IMR-90 (cell line): ENCODE data around the gene OR10H1. TPM values are rescaled to one million over a fixed set of nuclear protein-coding genes. Genes with fewer than 3 reads are reported as not detected.

Source experiments
- ATAC-seq: fragments of 200-7000 bp; cut with Tn5 transposase; 2 replicates; pipeline ENCODE4 v1.9.1; 2020; ENCODE audit warnings: low read depth, mild to moderate bottlenecking, moderate library complexity
- Bru-seq: library from RNA; stranded (reverse); fragments of 400-500 nt; gene quantifications from one replicate; lab custom pipeline; 2021; lab: Mats Ljungman, UMichigan
- BruChase-seq, 2 experiments: library from RNA; stranded (reverse); fragments of 400-500 nt; gene quantifications; one replicate each; lab custom pipeline; 2021; lab: Mats Ljungman, UMichigan
- BruUV-seq: library from RNA; stranded (reverse); fragments of 400-500 nt; replicated peaks from 2 replicates; lab custom pipeline; 2021; lab: Mats Ljungman, UMichigan
- CTCF ChIA-PET: fragments of 300-600 bp; formaldehyde crosslinking; extraction: SDS; loops from one replicate; lab custom pipeline; 2021; ENCODE audit warnings: antibody characterized with exemption; lab: Yijun Ruan, JAX
- POLR2A ChIA-PET: fragments of 300-600 bp; sonication (Branson Sonifier 250); formaldehyde crosslinking; loops from one replicate; lab custom pipeline; 2022; ENCODE audit warnings: antibody characterized with exemption; ENCODE audit not compliant: unreplicated experiment; lab: Charles Lee
- DNase-seq: peaks from one replicate; pipeline ENCODE4 v3.0.0; 2013
- H2AFZ ChIP-seq: replicated peaks from 2 replicates; pipeline ENCODE3; 2013; ENCODE audit warnings: low read length, mild to moderate bottlenecking; ENCODE audit not compliant: poor library complexity
- H2AK5ac ChIP-seq: 2 replicates; pipeline ENCODE4 v1.6.1; 2013; ENCODE audit warnings: low read depth, low read length, inconsistent platforms
- H2AK9ac ChIP-seq: replicated peaks from 2 replicates; pipeline ENCODE3; 2013; ENCODE audit warnings: mild to moderate bottlenecking, low read depth, low read length, moderate library complexity; ENCODE audit not compliant: poor library complexity
- H2BK120ac ChIP-seq: 2 replicates; pipeline ENCODE4 v1.6.1; 2013; ENCODE audit warnings: low read depth, low read length, inconsistent platforms
- H2BK15ac ChIP-seq: 3 replicates; pipeline ENCODE4 v1.6.1; 2013; ENCODE audit warnings: low read depth, low read length, inconsistent platforms
- H2BK20ac ChIP-seq: 2 replicates; pipeline ENCODE4 v1.6.1; 2013; ENCODE audit warnings: low read depth, mild to moderate bottlenecking, inconsistent platforms, low read length, moderate library complexity
- H2BK5ac ChIP-seq: 2 replicates; pipeline ENCODE4 v1.6.1; 2013; ENCODE audit warnings: mild to moderate bottlenecking, low read depth, low read length, inconsistent platforms; ENCODE audit not compliant: poor library complexity, severe bottlenecking
- H3K14ac ChIP-seq: replicated peaks from 2 replicates; pipeline ENCODE4 v1.6.1; 2013; ENCODE audit warnings: low read depth, low read length, inconsistent platforms
- H3K18ac ChIP-seq: 2 replicates; pipeline ENCODE4 v1.6.1; 2013; ENCODE audit warnings: low read depth, low read length, control low read depth
- H3K23ac ChIP-seq: 2 replicates; pipeline ENCODE4 v1.6.1; 2013; ENCODE audit warnings: low read depth, low read length, inconsistent platforms
- H3K27ac ChIP-seq: 2 replicates; pipeline ENCODE4 v1.5.1; 2013; ENCODE audit warnings: mild to moderate bottlenecking, control low read depth, low read length; ENCODE audit not compliant: insufficient read depth
- H3K27me3 ChIP-seq: 2 replicates; pipeline ENCODE4 v1.6.1; 2013; ENCODE audit warnings: low read length; ENCODE audit not compliant: control insufficient read depth, insufficient read depth
- H3K36me3 ChIP-seq: 2 replicates; pipeline ENCODE4 v1.6.1; 2013; ENCODE audit warnings: low read length, mixed read lengths; ENCODE audit not compliant: control insufficient read depth, insufficient read depth
- H3K4ac ChIP-seq: 2 replicates; pipeline ENCODE4 v1.6.1; 2013; ENCODE audit warnings: low read depth, low read length, inconsistent platforms
- H3K4me1 ChIP-seq: 2 replicates; pipeline ENCODE4 v1.6.1; 2013; ENCODE audit warnings: low read length, mixed read lengths; ENCODE audit not compliant: control insufficient read depth, insufficient read depth
- H3K4me2 ChIP-seq: 2 replicates; pipeline ENCODE4 v1.6.1; 2013; ENCODE audit warnings: low read depth, mild to moderate bottlenecking, control low read depth, low read length, moderate library complexity
- H3K4me3 ChIP-seq: 2 replicates; pipeline ENCODE4 v1.5.1; 2013; ENCODE audit warnings: low read depth, mild to moderate bottlenecking, control low read depth, low read length, moderate library complexity; ENCODE audit not compliant: insufficient read depth
- H3K56ac ChIP-seq: 2 replicates; pipeline ENCODE4 v1.6.1; 2013; ENCODE audit warnings: low read length, inconsistent platforms; ENCODE audit not compliant: insufficient read depth; ENCODE audit errors: extremely low read depth
- H3K79me1 ChIP-seq, 2 experiments: 2 replicates each; pipeline ENCODE4 v1.6.1; 2013; ENCODE audit warnings: low read length in 2 of 2, inconsistent platforms in 1 of 2, low read depth in 1 of 2
- H3K9ac ChIP-seq: 2 replicates; pipeline ENCODE4 v1.6.1; 2013; ENCODE audit warnings: low read depth, low read length, control low read depth
- H3K9me1 ChIP-seq: 2 replicates; pipeline ENCODE4 v1.6.1; 2013; ENCODE audit warnings: low read length, inconsistent platforms; ENCODE audit not compliant: insufficient read depth
- H3K9me3 ChIP-seq: 2 replicates; pipeline ENCODE4 v1.6.1; 2013; ENCODE audit warnings: low read length; ENCODE audit not compliant: control insufficient read depth, insufficient read depth
- H4K20me1 ChIP-seq: 2 replicates; pipeline ENCODE4 v1.6.1; 2013; ENCODE audit warnings: low read length, inconsistent platforms; ENCODE audit not compliant: insufficient read depth
- H4K5ac ChIP-seq: 2 replicates; pipeline ENCODE4 v1.6.1; 2013; ENCODE audit warnings: mild to moderate bottlenecking, low read depth, low read length, control low read depth
- H4K8ac ChIP-seq, 2 experiments: 2 replicates each; pipeline ENCODE4 v1.6.1; 2013; ENCODE audit warnings: low read depth in 2 of 2, low read length in 2 of 2, control low read depth in 1 of 2, inconsistent platforms in 1 of 2
- H4K91ac ChIP-seq: 2 replicates; pipeline ENCODE4 v1.6.1; 2013; ENCODE audit warnings: low read depth, low read length, inconsistent platforms; ENCODE audit not compliant: insufficient read depth
- BHLHE40 ChIP-seq: fragments of 150-350 bp; IDR thresholded peaks from 2 replicates; pipeline ENCODE4 v1.6.1; 2016; ENCODE audit warnings: mild to moderate bottlenecking, low read depth, low read length
- CEBPB ChIP-seq: IDR thresholded peaks from 2 replicates; pipeline ENCODE4 v1.6.1; 2012; ENCODE audit warnings: low read depth, low read length, improper control_type of control experiment
- CHD1 ChIP-seq: IDR thresholded peaks from 2 replicates; pipeline ENCODE4 v1.6.1; 2012; ENCODE audit warnings: low read depth, low read length, improper control_type of control experiment
- CTCF ChIP-seq: conservative IDR thresholded peaks from 2 replicates; pipeline ENCODE4 v1.5.1; 2012; ENCODE audit warnings: mild to moderate bottlenecking, low read depth, low read length, improper control_type of control experiment
- ELK1 ChIP-seq: fragments of 150-350 bp; IDR thresholded peaks from 2 replicates; pipeline ENCODE4 v1.6.1; 2016; ENCODE audit warnings: low read depth, mild to moderate bottlenecking, low read length, moderate library complexity, borderline replicate concordance
- FOS ChIP-seq: fragments of 150-350 bp; IDR thresholded peaks from 2 replicates; pipeline ENCODE4 v1.6.1; 2016; ENCODE audit warnings: low read depth, low read length
- MAFK ChIP-seq: IDR thresholded peaks from 2 replicates; pipeline ENCODE4 v1.6.1; 2012; ENCODE audit warnings: low read depth, low read length, improper control_type of control experiment
- MAZ ChIP-seq: IDR thresholded peaks from 2 replicates; pipeline ENCODE4 v1.6.1; 2012; ENCODE audit warnings: low read depth, mild to moderate bottlenecking, low read length, improper control_type of control experiment, moderate library complexity, borderline replicate concordance
- MXI1 ChIP-seq: IDR thresholded peaks from 2 replicates; pipeline ENCODE4 v1.6.1; 2012; ENCODE audit warnings: low read depth, mild to moderate bottlenecking, low read length, moderate library complexity, borderline replicate concordance
- NFE2L2 ChIP-seq: fragments of 150-350 bp; IDR thresholded peaks from 2 replicates; pipeline ENCODE4 v1.6.1; 2016; ENCODE audit warnings: low read depth, mild to moderate bottlenecking, low read length
- POLR2A ChIP-seq: IDR thresholded peaks from 2 replicates; pipeline ENCODE4 v1.6.1; 2012; ENCODE audit warnings: mild to moderate bottlenecking, low read depth, low read length
- RAD21 ChIP-seq: IDR thresholded peaks from 2 replicates; pipeline ENCODE4 v1.6.1; 2012; ENCODE audit warnings: low read length, improper control_type of control experiment
- RCOR1 ChIP-seq: IDR thresholded peaks from 2 replicates; pipeline ENCODE4 v1.6.1; 2012; ENCODE audit warnings: mild to moderate bottlenecking, low read length, improper control_type of control experiment; ENCODE audit not compliant: insufficient replicate concordance
- RFX5 ChIP-seq: IDR thresholded peaks from 2 replicates; pipeline ENCODE4 v1.8.0; 2012; ENCODE audit warnings: low read depth, mild to moderate bottlenecking, low read length, moderate library complexity
- SMC3 ChIP-seq: fragments of 150-350 bp; IDR thresholded peaks from 2 replicates; pipeline ENCODE4 v1.6.1; 2016; ENCODE audit warnings: low read depth, mild to moderate bottlenecking, antibody characterized with exemption, low read length, moderate library complexity
- USF2 ChIP-seq: fragments of 150-350 bp; IDR thresholded peaks from 2 replicates; pipeline ENCODE4 v1.6.1; 2017; ENCODE audit warnings: mild to moderate bottlenecking, antibody characterized with exemption, low read length, low read depth
- WGBS, 2 experiments: methylation state at CpG; one replicate each; pipeline versions ENCODE4 v1.1.5 to v1.1.7; 2013; ENCODE audit warnings: missing lambda C conversion rate in 2 of 2; ENCODE audit not compliant: insufficient read length in 1 of 2; ENCODE audit errors: extremely low coverage in 2 of 2; 5-methylcytosine and 5-hydroxymethylcytosine counted together
- dilution Hi-C: fragments of 300-500 bp; cut with HindIII; formaldehyde crosslinking; loops from one replicate; pipeline ENCODE4 v1.14.3; 2018; ENCODE audit warnings: low sequenced_read_pairs; ENCODE audit not compliant: unreplicated experiment
- in situ Hi-C: fragments of 300-500 bp; cut with MboI; formaldehyde crosslinking; loops from 3 replicates; pipeline ENCODE4 v1.14.3; 2019; ENCODE audit warnings: low sequenced_read_pairs, inconsistent platforms, mixed read lengths
- intact Hi-C: fragments of 100-400 bp; cut with micrococcal nuclease; formaldehyde crosslinking; loops from 2 replicates; pipeline ENCODE4 v1.10.0; 2022
- long read RNA-seq: library from polyadenylated mRNA; unstranded; transcript quantifications from one replicate; pipeline ENCODE4 v2.0.0, GENCODE V29; 2021; ENCODE audit not compliant: unreplicated experiment
- polyA plus RNA-seq, 3 experiments: library from polyadenylated mRNA; depleted of rRNA; stranded (reverse); fragments of >200 nt; gene quantifications; 2 replicates each; pipeline ENCODE4 v1.2.3, GENCODE V29; 2012; ENCODE audit warnings: low replicate concordance in 1 of 3
- total RNA-seq: library from RNA; depleted of rRNA; stranded (reverse); fragments of >200 nt; gene quantifications from 2 replicates; pipeline ENCODE4 v1.2.3, GENCODE V29; 2012; rRNA removed

Gene OR10H1
- total RNA-seq = not detected in 2 replicates
- polyA plus RNA-seq (2012; rRNA removed) = not detected in 2 replicates
- polyA plus RNA-seq (2012; cell fraction: cytosol; rRNA removed) = not detected in 2 replicates
- not detected in 2 replicates for polyA plus RNA-seq (2012; cell fraction: nucleus; rRNA removed; ENCODE audit: low replicate concordance)
- Bru-seq, nascent RNA = not detected
- percentile 10 among the genes with signal in this experiment for BruChase-seq, experiment 1, labeled RNA remaining after a 6-hour chase
- not detected for BruChase-seq, experiment 2, labeled RNA remaining after a 2-hour chase
- long read RNA-seq = 0 reads

GRCh38 chr19:15815306-15815705 is at the start of gene OR10H1:
Gene OR10H1, minus strand, starts transcription at chr19:15815664. Its CDS starts 7,627 bp downstream, at chr19:15808037.
- Histone ChIP-seq H2AFZ (no peak within 1 kb of the TSS), H3K23ac (no peak within 1 kb of the TSS), H2BK15ac (no peak within 1 kb of the TSS), H3K4me1 (no peaks in the 10 kb centered on the region), H3K9ac (no peak within 1 kb of the TSS), H3K18ac (no peak within 1 kb of the TSS), H3K79me1 (no peaks in the 10 kb centered on the region), H3K9me1 (no peaks in the 10 kb centered on the region), H2BK120ac (no peak within 1 kb of the TSS), H3K27me3 (no peaks in the 10 kb centered on the region), H2BK5ac (no peak within 1 kb of the TSS), H2AK9ac (no peak within 1 kb of the TSS), H3K27ac (no peak within 1 kb of the TSS), H3K56ac (no peak within 1 kb of the TSS), H3K9me3 (peaks cover 11% of the 10 kb centered on the region; the same call in 1 of the 2 replicates), H3K36me3 (no peaks in the 10 kb centered on the region), H2AK5ac (no peak within 1 kb of the TSS), H3K4me3 (no peak within 1 kb of the TSS), H2BK20ac (no peak within 1 kb of the TSS), H4K91ac (no peak within 1 kb of the TSS), H3K14ac (no peak within 1 kb of the TSS), H3K4ac (no peak within 1 kb of the TSS), H4K20me1 (no peaks in the 10 kb centered on the region), H3K4me2 (no peak within 1 kb of the TSS), H4K8ac (no peak within 1 kb of the TSS), H4K5ac (no peak within 1 kb of the TSS)
- intact Hi-C loops (no loop called here), dilution Hi-C loops (no loop called here), in situ Hi-C loops (no loop called here)
- BruUV-seq = no TSS peak
- DNase-seq (no peak), ATAC-seq (no peak)
- ChIA-PET POLR2A (no interaction called here), CTCF (no interaction called here)
- WGBS, 2 experiments = no CpG with 5 or more reads among the region's 5 CpGs
- TF ChIP-seq RCOR1 (no peak), BHLHE40 (no peak), CHD1 (no peak), MAFK (no peak), CEBPB (no peak), CTCF (no peak), RAD21 (no peak), RFX5 (no peak), USF2 (no peak), SMC3 (no peak), POLR2A (no peak), FOS (no peak), MAZ (no peak), NFE2L2 (no peak), ELK1 (no peak), MXI1 (no peak)
